H9 (cell line): ENCODE data around the gene OGA. TPM values are rescaled to one million over a fixed set of nuclear protein-coding genes. Genes with fewer than 3 reads are reported as not detected.
A peak's percentile ranks its signal among the peaks of the same experiment; 100 is the strongest.

Source experiments
- DNase-seq: peaks from one replicate; pipeline ENCODE4 v3.0.0-alpha.2; 2017
- H2AFZ ChIP-seq: one replicate; pipeline ENCODE4 v1.6.1; 2013; ENCODE audit warnings: mild to moderate bottlenecking, low read length, control low read depth, moderate library complexity
- H2AK5ac ChIP-seq: 2 replicates; pipeline ENCODE4 v1.6.1; 2013; ENCODE audit warnings: low read length, control low read depth, mixed read lengths; ENCODE audit not compliant: insufficient read length
- H2BK120ac ChIP-seq: one replicate; pipeline ENCODE4 v1.6.1; 2013; ENCODE audit warnings: low read depth, mild to moderate bottlenecking, low read length, control low read depth, inconsistent platforms; ENCODE audit not compliant: poor library complexity, severe bottlenecking
- H2BK12ac ChIP-seq: 2 replicates; pipeline ENCODE4 v1.6.1; 2013; ENCODE audit warnings: low read length, control low read depth, mixed read lengths, low read depth; ENCODE audit not compliant: insufficient read length
- H2BK15ac ChIP-seq: 2 replicates; pipeline ENCODE4 v1.6.1; 2013; ENCODE audit warnings: low read depth, low read length, control low read depth
- H2BK20ac ChIP-seq: one replicate; pipeline ENCODE4 v1.6.1; 2013; ENCODE audit warnings: low read depth, mild to moderate bottlenecking, low read length, control low read depth, inconsistent platforms; ENCODE audit not compliant: poor library complexity, severe bottlenecking
- H2BK5ac ChIP-seq: 2 replicates; pipeline ENCODE4 v1.6.1; 2013; ENCODE audit warnings: low read length, control low read depth, mixed read lengths; ENCODE audit not compliant: insufficient read length
- H3K14ac ChIP-seq: 2 replicates; pipeline ENCODE4 v1.6.1; 2013; ENCODE audit warnings: low read length, control low read depth; ENCODE audit not compliant: insufficient read depth
- H3K18ac ChIP-seq: 2 replicates; pipeline ENCODE4 v1.6.1; 2013; ENCODE audit warnings: low read depth, mild to moderate bottlenecking, mixed read lengths, low read length, control low read depth; ENCODE audit not compliant: insufficient read length
- H3K23ac ChIP-seq: 2 replicates; pipeline ENCODE4 v1.6.1; 2013; ENCODE audit warnings: low read length, control low read depth, mixed read lengths, low read depth; ENCODE audit not compliant: insufficient read length
- H3K23me2 ChIP-seq: 2 replicates; pipeline ENCODE4 v1.6.1; 2013; ENCODE audit warnings: low read depth, mild to moderate bottlenecking, mixed read lengths, low read length, control low read depth; ENCODE audit not compliant: insufficient read length, poor library complexity, severe bottlenecking
- H3K27ac ChIP-seq: 2 replicates; pipeline ENCODE4 v1.5.1; 2013; ENCODE audit warnings: low read length, control low read depth, mixed read lengths, low read depth; ENCODE audit not compliant: insufficient read length
- H3K27me3 ChIP-seq: 2 replicates; pipeline ENCODE4 v1.6.1; 2013; ENCODE audit warnings: low read length, control low read depth, inconsistent platforms; ENCODE audit not compliant: insufficient read depth
- H3K4ac ChIP-seq: 2 replicates; pipeline ENCODE4 v1.6.1; 2013; ENCODE audit warnings: low read depth, mild to moderate bottlenecking, control low read depth, inconsistent platforms, low read length, moderate library complexity
- H3K4me1 ChIP-seq: 2 replicates; pipeline ENCODE4 v1.6.1; 2013; ENCODE audit warnings: low read length, control low read depth, inconsistent platforms; ENCODE audit not compliant: insufficient read depth
- H3K4me2 ChIP-seq: 2 replicates; pipeline ENCODE4 v1.6.1; 2013; ENCODE audit warnings: low read length, control low read depth, mixed read lengths; ENCODE audit not compliant: insufficient read length, insufficient read depth
- H3K56ac ChIP-seq: 2 replicates; pipeline ENCODE4 v1.6.1; 2013; ENCODE audit warnings: low read depth, mild to moderate bottlenecking, mixed read lengths, low read length, control low read depth; ENCODE audit not compliant: insufficient read length
- H3K79me1 ChIP-seq: 2 replicates; pipeline ENCODE4 v1.6.1; 2013; ENCODE audit warnings: low read depth, mild to moderate bottlenecking, moderate library complexity, low read length, control low read depth, inconsistent platforms; ENCODE audit not compliant: insufficient read depth, poor library complexity, severe bottlenecking
- H3K79me2 ChIP-seq: 2 replicates; pipeline ENCODE4 v1.6.1; 2013; ENCODE audit warnings: low read length, control low read depth, inconsistent platforms; ENCODE audit not compliant: insufficient read depth
- H3K9ac ChIP-seq: 2 replicates; pipeline ENCODE4 v1.6.1; 2013; ENCODE audit warnings: low read length, control low read depth, mixed read lengths; ENCODE audit not compliant: insufficient read length; ENCODE audit errors: extremely low read depth
- H3K9me3 ChIP-seq: one replicate; pipeline ENCODE4 v1.6.1; 2013; ENCODE audit warnings: low read depth, low read length, inconsistent platforms; ENCODE audit not compliant: control insufficient read depth
- H3T11ph ChIP-seq: one replicate; pipeline ENCODE4 v1.6.1; 2013; ENCODE audit warnings: mild to moderate bottlenecking, low read length, control low read depth, inconsistent platforms
- H4K20me1 ChIP-seq: one replicate; pipeline ENCODE4 v1.6.1; 2013; ENCODE audit not compliant: control insufficient read depth, insufficient read length, insufficient read depth
- H4K5ac ChIP-seq: 2 replicates; pipeline ENCODE4 v1.6.1; 2013; ENCODE audit warnings: low read depth, mild to moderate bottlenecking, mixed read lengths, low read length, control low read depth; ENCODE audit not compliant: insufficient read length
- H4K8ac ChIP-seq: replicated peaks from 2 replicates; pipeline ENCODE4 v1.6.1; 2013; ENCODE audit warnings: low read length, control low read depth, mixed read lengths, low read depth; ENCODE audit not compliant: insufficient read length
- H4K91ac ChIP-seq: 2 replicates; pipeline ENCODE4 v1.6.1; 2013; ENCODE audit warnings: low read depth, mild to moderate bottlenecking, moderate library complexity, mixed read lengths, low read length, control low read depth; ENCODE audit not compliant: insufficient read length
- H3K27ac Mint-ChIP-seq, 3 experiments: 2 replicates in 2 of 3; 3 replicates in 1 of 3; pipeline ENCODE4 v1.8.0; 2020 to 2021; ENCODE audit warnings: mixed read lengths in 3 of 3, mild to moderate bottlenecking in 1 of 3, moderate library complexity in 1 of 3
- H3K27me3 Mint-ChIP-seq: 2 replicates; pipeline ENCODE4 v1.8.0; 2021; ENCODE audit warnings: low read depth, mild to moderate bottlenecking, moderate library complexity, mixed read lengths
- H3K36me3 Mint-ChIP-seq, 3 experiments: 2 replicates in 2 of 3; 3 replicates in 1 of 3; pipeline ENCODE4 v1.8.0; 2020 to 2021; ENCODE audit warnings: low read depth in 3 of 3, mixed read lengths in 3 of 3; ENCODE audit not compliant: insufficient read depth in 1 of 3
- H3K4me1 Mint-ChIP-seq, 2 experiments: 2 replicates each; pipeline ENCODE4 v1.8.0; 2020; ENCODE audit warnings: mixed read lengths in 2 of 2
- H3K4me3 Mint-ChIP-seq, 2 experiments: 2 replicates in 1 of 2; 3 replicates in 1 of 2; pipeline ENCODE4 v1.8.0; 2020 to 2021; ENCODE audit warnings: mild to moderate bottlenecking in 2 of 2, mixed read lengths in 2 of 2, moderate library complexity in 1 of 2
- H3K9me3 Mint-ChIP-seq, 2 experiments: 2 replicates in 1 of 2; 3 replicates in 1 of 2; pipeline ENCODE4 v1.8.0; 2020; ENCODE audit warnings: mild to moderate bottlenecking in 2 of 2, mixed read lengths in 2 of 2, moderate library complexity in 1 of 2
- CTCF ChIP-seq: fragments of 200-600 bp; sonication (generic); conservative IDR thresholded peaks from 3 replicates; pipeline ENCODE4 v1.8.0; 2021; ENCODE audit warnings: antibody characterized with exemption, mild to moderate bottlenecking
- WGBS: extraction: QIAGEN DNeasy Blood & Tissue Kit; methylation state at CpG from one replicate; pipeline ENCODE4 v1.1.7; 2013; ENCODE audit warnings: missing lambda C conversion rate, low lambda C conversion rate, mixed read lengths; ENCODE audit not compliant: insufficient read length; ENCODE audit errors: extremely low coverage; 5-methylcytosine and 5-hydroxymethylcytosine counted together
- total RNA-seq: library from RNA; stranded (reverse); gene quantifications from 2 replicates; pipeline ENCODE4 v1.2.1, GENCODE V29; 2021

The OGA gene
- total RNA-seq, 1 experiment from 2014 or later, result 125 TPM

- no peak for TF ChIP-seq CTCF
- Histone ChIP-seq H3K27me3 (no peaks in the 10 kb centered on the region), H2AFZ (no peak overlapping the region), H2AK5ac (no peak overlapping the region), H2BK15ac (no peak overlapping the region), H3K9ac (no peak overlapping the region), H3K4ac (no peak overlapping the region), H3T11ph (no peak overlapping the region), H4K91ac (no peak overlapping the region), H4K20me1 (peaks cover 3% of the 10 kb centered on the region), H2BK12ac (no peak overlapping the region), H4K8ac (no peak overlapping the region), H3K4me1 (peaks cover 6% of the 10 kb centered on the region; the same call in 1 of the 2 replicates), H2BK5ac (no peak overlapping the region), H3K79me2 (no peaks in the 10 kb centered on the region), H3K56ac (no peak overlapping the region), H3K4me2 (peak overlapping the region; percentile 35), H3K27ac (no peak overlapping the region), H3K23me2 (peaks cover 19% of the 10 kb centered on the region), H3K14ac (no peak overlapping the region), H3K23ac (no peak overlapping the region), H3K9me3 (no peaks in the 10 kb centered on the region), H2BK20ac (no peak overlapping the region), H2BK120ac (no peak overlapping the region), H3K79me1 (no peaks in the 10 kb centered on the region), H3K18ac (no peak overlapping the region), H4K5ac (no peak overlapping the region)
- Mint-ChIP-seq H3K4me1 (peaks cover 18 to 25% of the 10 kb centered on the region in 2 experiments), H3K4me3 (peak overlapping the region; percentile 45 to 61), H3K27me3 (peaks cover 10% of the 10 kb centered on the region), H3K27ac (peak overlapping the region in 1 of 3 experiments; percentile 70; a peak in 1 of 7 replicates), H3K9me3 (no peaks in the 10 kb centered on the region), H3K36me3 (peaks cover 3 to 9% (median 6%) of the 10 kb centered on the region in 3 experiments; a peak in 6 of 7 replicates)
- DNase-seq, result no peak
- no CpG with 5 or more reads among the region's 39 CpGs for WGBS
Observed at GRCh38 chr10:101828766-101829551, 10.7 kb upstream of the OGA start.
